Activated CD8-positive, alpha-beta memory T cell treated with anti-CD3 and anti-CD28 coated beads, Interleukin-2, amount 50 U/mL, for 24 hours (primary cell): ENCODE data around the gene HENMT1.
"Not testable (repeated sequence)": the region's sequence is repeated elsewhere in the genome, so short reads cannot be mapped to it uniquely, and the experiment has no call there.

Experiments
- DNase-seq: peaks from one replicate; pipeline ENCODE4 v3.0.0-alpha.2; 2020; ENCODE audit errors: extremely low read depth

HENMT1 gene

DNA sequence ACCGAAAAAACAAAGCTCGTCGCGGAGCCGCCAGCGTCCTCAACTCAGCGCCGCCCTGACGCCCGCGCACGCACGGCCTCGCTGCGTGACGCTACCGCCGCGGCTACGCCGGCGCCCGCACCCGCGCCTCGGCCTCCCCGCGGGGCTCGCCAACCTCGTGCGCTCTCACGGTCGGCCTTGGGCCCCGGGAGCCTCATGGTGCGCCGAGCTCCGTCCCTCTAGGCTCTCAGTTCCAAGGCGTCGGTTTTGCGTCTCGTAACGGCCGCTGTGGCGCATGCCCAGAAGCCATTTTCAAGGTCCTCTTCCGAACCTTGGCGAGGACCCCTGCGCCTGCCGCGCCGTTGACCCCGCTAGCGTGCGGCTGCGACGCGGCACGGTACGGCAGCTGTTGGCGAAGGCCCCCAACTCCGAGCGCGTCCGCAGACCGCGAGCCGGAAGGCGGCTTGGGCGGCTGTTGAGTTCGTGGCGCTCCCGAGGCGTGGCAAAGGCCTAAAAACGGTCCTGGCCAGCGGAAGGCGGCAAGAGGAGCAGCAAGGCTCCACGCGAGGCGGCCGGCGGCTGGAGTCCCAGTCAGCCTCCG is at the start of gene HENMT1:
HENMT1 (minus strand) TSS at position 64 of the 580 bp plus-strand sequence. CDS start 1,209 bp downstream, outside the sequence.
- no peak for DNase-seq

DNA sequence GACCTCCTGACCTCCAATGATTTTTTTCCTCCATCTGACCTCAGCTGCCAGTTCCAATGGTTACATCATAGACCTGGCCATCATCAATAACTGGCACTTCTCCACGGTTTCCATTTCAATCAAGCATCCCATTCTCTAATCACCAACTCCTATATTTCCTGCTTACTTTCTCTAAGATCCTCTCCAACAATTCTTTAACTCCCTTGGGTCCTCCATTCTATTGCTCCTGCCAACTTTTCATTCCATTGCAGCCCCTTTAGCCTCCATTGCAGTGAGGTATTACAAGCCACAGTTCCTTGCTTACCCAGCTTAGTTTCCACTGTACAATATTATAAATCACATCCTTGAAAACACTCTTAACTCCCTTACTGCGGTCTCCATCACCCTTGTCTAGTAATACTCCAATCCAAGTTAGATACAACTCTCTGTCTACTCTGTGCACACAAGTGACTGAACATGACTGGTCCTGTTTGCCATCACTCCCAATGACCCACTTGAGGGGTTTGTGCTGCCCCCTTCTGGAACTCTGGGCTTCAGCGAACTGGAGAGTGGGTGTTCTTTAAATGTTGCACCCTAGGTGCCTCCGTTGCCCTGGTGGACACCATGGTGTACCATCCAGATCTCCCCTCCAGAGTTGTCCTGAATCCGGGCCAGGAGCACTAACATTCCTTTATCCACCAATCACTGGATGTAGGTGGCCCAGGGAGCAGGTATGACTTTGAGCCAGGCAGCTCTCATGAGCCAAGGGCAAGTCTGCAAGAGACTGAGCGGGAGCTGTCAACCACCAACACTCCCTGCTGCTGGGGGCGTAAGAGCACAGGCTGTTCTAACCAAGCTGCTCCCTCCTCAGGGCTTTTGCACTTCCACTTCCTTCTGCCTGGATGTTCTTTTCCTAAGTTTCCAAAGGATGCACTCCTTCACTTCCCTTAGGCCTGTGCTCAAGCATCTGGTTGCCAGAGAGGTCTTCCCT is 48.1 kb upstream of the HENMT1 start:
- DNase-seq, result no peak

DNA sequence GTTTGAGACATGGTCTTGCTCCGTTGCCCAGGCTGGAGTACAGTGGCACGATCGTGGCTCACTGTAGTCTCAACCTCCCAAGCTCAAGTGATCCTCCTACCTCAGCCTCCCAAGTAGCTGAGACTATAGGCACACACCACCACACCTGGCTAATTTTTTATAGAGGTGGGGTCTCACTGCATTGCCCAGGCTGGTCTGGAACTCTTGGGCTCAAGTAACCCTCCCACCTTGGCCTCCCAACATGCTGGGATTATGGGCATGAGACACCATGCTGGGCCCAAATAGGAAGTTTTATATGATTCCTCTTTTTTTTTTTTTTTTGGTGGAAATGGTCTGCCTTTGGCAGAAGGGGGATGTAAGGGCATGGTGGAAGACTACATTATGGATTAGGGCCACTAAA is 45.8 kb upstream of the HENMT1 start:
- no peak for DNase-seq

DNA sequence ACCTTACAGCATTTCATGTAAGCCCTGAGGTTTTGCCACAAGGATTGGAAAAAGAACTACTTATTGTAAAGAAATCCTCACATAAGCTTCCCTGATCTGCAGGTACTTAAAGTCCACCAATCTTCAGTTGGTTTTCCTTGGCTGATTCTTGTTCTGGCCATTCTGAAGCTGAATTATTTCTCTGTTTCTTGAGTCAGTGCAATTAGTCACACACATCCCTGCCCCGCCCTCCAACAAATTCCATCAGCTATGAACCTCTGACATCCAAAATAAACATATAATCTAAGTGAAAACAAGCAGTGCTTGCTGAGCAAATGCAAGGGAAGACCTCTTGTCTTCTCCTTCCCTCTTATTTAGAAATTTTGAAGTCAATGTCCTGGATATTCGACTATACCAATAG is 43.6 kb upstream of the HENMT1 start:
- no peak for DNase-seq

DNA sequence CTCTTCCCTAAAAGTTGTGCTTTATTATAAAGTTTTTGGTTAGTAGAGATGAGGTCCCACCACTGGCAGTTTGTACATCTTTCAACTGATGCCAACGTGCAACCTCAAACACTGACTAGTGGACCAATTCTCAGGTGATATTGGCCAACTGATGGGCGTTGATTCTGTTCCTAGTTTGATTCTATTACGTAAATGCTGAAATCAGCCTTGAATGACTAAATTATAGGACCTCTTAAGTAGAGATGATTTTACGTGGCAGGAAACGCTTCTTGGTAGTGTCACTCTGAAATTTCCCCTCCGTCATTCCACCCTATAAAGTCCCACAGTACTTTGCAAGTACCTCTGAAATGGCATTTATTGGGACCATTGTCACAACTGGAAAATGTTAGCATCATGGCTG is 43.0 kb upstream of the HENMT1 start:
- no peak for DNase-seq

DNA sequence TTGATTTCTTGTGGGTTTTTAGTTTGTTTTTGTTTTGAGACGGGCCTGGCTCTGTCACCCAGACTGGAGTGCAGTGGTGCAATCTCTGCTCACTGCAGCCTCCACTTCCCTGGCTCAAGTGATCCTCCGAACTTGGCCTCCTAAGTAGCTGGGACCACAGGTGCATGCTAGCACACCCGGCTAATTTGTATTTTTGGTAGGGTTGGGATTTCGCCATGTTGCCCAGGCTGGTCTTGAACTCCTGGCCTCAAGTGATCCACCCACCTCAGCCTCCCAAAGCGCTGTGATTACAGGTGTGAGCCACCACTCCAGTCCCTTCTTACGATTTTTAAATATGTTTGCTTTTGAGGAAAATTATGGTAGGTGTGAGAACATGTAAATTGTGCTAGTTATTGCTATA is 41.2 kb upstream of the HENMT1 start:
- not testable (repeated sequence) for DNase-seq

DNA sequence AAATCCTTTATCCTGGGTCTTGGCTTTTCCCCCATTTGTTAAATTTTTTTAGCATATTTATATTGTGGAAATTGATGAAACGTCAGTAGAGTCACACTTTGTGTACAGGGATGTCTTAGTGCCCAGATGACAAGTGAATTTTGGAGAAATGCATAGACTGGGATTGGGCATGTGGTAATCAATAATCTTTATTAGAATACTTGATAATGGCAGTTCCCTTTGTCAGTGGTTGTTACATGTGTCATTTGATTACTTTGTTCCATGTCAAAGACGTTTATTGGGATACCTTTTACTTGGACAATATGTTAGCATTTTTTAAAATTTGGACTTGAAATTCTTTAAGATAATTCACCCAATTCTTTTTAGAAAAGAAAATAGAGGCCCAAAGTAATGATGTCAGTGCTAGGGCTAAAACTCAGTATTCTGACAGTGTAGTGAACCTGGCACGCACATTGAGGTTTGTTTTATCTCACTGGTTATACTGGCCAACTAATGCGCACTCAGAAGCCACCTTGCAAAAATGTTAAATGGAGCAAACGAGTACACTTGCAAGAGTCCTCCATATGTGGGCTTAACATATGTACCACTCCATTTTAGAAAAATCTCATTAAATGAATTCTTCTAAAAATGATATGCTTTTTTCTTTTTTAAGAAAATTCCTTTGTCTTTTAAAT is 40.4 kb upstream of the HENMT1 start:
- no peak for DNase-seq

DNA sequence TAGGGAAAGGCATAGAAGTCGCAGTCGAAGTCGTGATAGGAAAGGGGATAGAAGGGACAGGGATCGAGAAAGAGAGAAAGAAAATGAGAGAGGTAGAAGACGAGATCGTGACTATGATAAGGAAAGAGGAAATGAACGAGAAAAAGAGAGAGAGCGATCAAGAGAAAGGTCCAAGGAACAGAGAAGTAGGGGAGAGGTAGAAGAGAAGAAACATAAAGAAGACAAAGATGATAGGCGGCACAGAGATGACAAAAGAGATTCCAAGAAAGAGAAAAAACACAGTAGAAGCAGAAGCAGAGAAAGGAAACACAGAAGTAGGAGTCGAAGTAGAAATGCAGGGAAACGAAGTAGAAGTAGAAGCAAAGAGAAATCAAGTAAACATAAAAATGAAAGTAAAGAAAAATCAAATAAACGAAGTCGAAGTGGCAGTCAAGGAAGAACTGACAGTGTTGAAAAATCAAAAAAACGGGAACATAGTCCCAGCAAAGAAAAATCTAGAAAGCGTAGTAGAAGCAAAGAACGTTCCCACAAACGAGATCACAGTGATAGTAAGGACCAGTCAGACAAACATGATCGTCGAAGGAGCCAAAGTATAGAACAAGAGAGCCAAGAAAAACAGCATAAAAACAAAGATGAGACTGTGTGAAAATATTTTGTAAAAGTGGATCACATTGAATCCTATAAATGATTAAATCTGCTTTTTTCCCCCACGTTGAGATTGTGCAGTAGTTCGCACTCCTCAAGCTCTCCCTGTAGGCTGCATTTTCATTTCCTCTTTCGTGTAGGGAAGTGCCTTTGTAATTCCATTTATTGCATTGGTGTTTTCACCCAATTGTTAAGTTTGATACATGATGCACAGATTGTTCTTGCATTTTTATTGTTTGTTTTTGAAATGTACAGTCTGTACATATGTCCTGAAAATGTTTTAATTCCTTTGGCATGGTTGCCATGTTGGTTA is 38.8 kb upstream of the HENMT1 start:
- DNase-seq, result no peak

DNA sequence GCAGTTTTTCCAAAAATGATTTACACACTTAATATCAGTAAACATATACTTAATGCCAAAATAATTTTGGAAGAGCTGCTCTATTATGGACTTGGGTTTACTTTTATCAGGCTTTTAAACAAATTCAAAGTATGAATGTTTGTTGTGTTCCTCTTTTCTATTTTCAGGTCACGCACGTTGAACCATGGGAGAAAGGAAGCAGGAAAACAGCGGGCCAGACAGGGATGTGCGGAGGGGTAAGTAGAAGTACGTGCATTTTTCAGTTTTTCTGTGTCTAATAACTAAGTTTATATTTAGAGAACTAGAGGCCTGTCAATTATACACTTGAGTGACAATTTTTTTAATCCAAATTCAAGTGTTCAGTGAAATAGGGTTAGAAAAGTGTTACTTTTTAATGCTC is 34.6 kb upstream of the HENMT1 start:
- no peak for DNase-seq

DNA sequence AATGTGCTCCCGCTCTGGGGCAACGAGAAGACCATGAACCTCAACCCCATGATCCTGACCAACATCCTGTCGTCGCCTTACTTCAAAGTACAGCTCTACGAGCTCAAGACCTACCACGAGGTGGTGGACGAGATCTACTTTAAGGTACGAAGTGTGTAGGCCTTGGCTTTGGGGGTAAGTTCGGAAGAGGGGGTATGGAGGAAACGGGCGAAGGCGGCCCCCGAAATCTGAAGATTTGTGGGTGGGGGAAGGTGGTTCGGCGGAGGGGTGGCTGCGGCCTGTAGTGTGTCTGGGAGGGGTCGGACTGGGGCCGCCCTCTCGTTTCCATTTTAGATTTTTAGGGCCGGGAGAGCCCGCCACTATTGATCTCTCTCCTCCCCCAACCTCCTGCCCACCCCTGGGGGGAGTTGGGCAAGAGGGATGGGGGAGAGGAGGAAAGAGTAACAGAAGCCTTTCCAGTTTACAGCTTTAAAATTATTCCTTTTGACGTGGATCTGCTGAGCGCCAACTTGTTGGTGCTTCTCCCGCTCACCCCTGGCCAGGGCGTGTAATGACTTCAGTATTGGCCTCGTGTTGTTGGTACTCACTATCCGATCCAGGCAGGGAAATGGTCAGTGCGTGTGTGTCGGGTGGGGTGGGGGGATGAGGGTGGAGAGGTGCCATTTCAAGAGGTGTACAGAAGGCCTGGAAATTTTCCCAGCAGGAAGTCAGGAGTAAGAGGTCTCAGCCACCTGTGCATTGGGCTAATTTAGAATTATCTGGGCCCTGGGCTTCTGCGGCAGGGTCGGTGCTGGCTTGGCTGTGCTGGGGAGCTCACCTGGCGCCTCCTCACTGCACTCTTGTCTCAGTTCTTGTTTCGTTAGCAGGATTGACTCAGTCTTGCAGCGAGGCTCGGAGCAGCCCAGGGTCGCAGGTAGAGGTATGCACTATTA is 32.1 kb upstream of the HENMT1 start:
- DNase-seq, result peak; percentile 20

DNA sequence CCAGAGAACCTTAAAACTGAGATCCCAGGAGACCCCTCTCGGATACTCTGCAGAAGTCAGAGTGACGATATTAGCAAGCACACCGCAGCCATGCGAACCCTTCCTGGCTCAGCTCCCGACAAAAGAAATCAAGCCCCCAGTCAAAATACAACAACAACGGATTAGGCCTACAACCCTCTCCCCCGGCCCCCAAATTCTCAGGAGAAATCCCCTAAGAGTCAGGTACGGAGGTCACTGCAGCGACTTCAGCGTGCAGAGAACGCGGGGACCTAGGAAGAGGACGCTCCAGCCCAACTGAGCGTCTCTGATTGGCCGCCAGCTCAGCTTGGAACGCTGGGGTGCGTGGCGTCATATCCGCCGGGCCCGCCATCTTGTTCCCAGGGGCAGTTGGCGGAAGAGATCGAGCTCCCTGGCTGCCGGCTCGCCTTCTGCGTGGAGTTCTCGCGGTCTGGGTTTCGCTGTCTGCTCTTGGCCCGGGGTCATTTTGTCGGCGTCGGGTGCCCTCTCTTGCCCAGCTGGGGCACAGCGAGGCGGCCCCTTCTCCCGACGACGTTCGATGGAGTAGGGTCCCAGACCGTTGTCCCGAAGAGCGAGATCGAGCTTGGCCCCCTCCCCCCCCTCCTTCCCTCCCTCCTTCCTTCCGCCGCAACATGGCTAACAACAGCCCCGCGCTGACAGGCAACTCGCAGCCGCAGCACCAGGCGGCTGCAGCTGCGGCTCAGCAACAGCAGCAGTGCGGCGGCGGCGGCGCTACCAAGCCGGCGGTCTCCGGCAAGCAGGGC is 31.2 kb upstream of the HENMT1 start, which contains the start of gene PRPF38B:
PRPF38B (plus strand) TSS at position 369 of the 782 bp plus-strand sequence; CDS start at position 651, 282 bp downstream.
- peak; percentile 90 for DNase-seq

DNA sequence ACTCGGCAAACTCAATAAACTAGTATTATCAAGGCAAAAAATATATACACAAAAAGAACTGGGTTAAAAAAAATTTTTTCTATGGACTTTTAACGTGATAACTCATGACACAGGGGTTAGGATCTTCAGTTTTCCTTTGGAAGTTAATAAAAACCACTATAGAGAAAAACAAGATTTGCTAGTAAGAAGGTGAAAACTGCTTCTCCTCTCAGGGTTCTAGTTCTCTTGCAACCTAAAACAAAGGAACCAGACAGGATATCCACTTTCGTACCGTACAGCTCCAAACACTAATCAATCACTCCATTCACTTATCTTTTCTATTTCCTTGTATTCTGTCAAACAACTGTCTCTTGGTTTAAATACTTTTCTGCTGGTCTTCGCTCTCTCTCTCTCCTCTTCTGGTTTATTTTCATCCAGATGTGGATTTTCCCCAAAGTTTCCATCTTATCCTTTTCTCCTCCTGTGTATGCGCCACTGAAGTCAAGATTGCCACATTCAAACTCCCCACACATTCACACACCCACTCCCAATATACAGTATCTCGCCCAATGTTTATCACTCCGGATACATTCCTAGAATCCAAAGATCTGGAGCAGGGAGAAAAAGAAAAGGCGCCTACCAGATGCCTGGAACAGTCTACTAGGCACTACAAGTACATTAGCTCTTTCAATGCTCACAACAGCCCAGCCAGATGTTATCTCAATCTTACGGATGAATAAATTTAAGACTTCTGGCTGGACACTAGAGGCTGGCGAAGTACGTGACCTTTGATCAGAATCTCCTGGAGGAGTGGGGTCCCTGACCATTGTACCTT is 30.4 kb upstream of the HENMT1 start:
- no peak for DNase-seq

DNA sequence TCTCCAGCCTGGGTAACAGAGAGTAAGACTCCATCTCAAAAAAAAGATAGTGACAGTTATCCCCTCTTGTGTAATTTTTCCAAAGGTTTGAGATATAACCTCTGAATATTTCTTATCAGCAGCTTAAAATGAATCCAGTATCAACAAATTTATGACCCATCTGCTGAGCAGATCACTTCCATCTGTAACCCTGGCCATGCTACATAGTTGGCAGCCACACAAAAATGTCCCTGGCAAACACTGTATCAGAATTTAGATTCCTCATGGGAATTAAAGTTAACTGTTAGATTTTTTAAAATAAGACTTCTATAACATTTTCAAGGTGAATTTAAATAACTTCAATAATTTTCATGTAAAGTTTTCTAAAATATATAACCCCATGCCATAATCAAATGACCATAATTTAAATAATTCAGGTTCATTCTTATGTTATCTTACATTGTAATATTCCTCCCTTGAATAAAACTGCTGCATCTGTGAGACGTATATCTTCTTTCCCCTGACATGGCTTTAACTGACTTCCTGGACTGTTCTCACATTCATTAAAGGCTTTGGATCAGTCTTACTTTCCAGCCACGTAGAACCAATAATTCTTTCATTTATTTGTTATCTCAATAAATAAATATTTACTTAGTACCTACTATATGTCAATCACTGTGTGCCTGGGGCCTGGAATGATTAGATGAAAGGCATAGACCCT is 25.9 kb upstream of the HENMT1 start:
- DNase-seq, result no peak

DNA sequence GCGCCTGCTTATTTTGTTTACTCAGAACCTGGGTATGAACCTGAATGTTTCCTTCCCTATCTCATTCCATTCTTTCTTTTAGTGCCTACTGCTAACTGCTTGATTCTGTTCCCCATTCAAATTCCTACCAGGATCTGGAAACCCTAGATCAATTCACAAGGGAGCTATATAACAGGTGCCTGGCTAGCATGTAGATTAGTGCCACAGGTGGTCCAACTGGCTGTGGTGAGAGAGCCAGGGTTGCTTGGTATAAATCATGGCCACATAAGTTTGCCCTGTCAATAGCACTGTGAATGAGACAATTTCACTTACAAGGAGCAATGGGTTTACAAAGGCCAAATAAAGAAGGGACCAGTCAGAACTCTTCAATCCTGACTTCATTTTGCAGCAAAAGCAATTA is 24.6 kb upstream of the HENMT1 start:
- no peak for DNase-seq

DNA sequence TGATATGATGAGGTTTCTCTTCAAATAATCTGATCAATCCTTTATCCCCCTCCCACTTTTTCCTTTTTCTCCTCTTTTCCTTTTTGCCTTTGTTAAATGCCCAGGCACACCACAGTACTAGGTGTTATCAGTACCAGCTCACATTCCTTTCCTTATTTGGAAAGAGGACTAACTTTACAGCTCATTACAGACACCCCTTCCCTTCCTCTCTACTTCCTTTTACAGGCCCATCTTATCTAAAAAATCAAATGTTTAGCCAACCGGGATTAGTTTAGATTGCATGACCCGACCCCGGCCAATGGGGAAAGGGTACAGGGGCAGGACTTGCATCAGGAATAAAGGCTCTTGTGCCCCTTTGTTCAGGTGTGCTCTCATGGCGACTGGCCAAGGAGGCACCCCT is 20.8 kb upstream of the HENMT1 start:
- DNase-seq, result not testable (repeated sequence)

DNA sequence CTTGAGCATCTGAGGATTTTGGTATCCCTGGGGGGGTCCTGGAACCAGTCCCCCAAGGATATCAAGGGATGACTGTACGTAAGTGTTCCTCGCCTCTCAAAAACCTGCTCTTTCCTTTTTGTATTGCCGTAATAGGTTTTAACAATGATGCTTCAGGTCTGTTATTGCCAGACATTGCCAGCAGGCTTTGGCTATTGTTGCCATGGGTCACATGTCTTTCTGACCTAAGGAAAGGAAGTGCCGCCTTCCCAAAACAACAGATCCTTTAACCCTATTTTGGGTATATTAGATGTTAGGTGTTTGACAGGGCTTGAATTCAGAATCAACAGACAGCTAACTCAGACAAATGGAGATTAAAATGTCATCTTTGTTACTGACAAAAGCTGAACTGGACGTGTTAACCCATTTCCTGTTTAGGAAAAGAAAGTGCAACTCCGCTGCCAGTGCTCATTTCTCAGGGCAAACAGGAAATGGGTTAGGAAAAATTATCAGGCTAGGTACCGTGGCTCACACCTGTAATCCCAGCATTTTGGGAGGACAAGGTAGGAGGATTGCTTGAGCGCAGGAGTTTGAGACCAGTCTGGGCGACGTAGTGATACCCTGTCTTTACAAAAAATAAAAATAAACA is 18.8 kb upstream of the HENMT1 start:
- DNase-seq, result no peak

DNA sequence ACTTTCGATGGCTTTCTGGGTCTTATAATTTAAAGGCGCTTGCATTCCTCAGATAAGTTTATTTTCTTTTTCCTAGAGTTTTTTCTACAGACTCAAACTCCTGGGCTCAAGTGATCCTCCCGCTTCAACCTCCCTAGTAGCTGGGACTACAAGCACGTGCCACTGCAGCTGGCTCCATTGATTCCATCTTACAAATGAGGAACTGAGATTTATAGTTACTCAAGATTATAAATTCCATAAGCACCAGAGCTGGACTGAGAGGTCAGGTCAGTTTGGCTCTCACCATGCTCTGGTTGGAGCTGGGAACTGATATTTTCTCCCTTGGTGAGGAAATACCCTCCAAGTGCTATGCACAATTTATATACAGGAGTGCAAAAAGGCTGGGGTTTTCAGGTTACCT is 17.8 kb upstream of the HENMT1 start:
- no peak for DNase-seq
